Ecto neural progenitor cell (in vitro differentiated cells): ENCODE data around the gene ZNF622.
A peak's percentile ranks its signal among the peaks of the same experiment; 100 is the strongest.

Experiments used
- DNase-seq: peaks from one replicate; pipeline ENCODE4 v3.0.0-alpha.2; 2018; ENCODE audit warnings: low spot score

ZNF622 gene

GRCh38 chr5:16465544-16466432 lies at the start of gene ZNF622:
TSS of gene ZNF622 (minus strand) at chr5:16465800. CDS start at chr5:16465665, 135 bp downstream.
- peak; percentile 92 for DNase-seq

GRCh38 chr5:16510098-16510497 lies 44.5 kb upstream of the ZNF622 start:
- DNase-seq: no peak

GRCh38 chr5:16508730-16509531 lies 43.3 kb upstream of the ZNF622 start:
- peak; percentile 57 for DNase-seq

GRCh38 chr5:16507716-16508115 lies 42.1 kb upstream of the ZNF622 start:
- DNase-seq: no peak

GRCh38 chr5:16505904-16506303 lies 40.3 kb upstream of the ZNF622 start:
- DNase-seq: no peak

- DNase-seq: no peak
Measured at GRCh38 chr5:16505140-16505891, 39.7 kb upstream of the ZNF622 start.

GRCh38 chr5:16504571-16504970 lies 39.0 kb upstream of the ZNF622 start:
- DNase-seq: no peak

- DNase-seq: no peak
Measured at GRCh38 chr5:16502866-16503265, 37.3 kb upstream of the ZNF622 start.

GRCh38 chr5:16500024-16500423 lies 34.4 kb upstream of the ZNF622 start:
- DNase-seq: no peak

GRCh38 chr5:16497546-16497945 lies 31.9 kb upstream of the ZNF622 start:
- no peak for DNase-seq

GRCh38 chr5:16493261-16493660 lies 27.7 kb upstream of the ZNF622 start:
- DNase-seq: no peak

- no peak for DNase-seq
Measured at GRCh38 chr5:16492398-16493140, 27.0 kb upstream of the ZNF622 start.

GRCh38 chr5:16490911-16491310 lies 25.3 kb upstream of the ZNF622 start:
- DNase-seq: no peak

- no peak for DNase-seq
Measured at GRCh38 chr5:16489322-16489791, 23.8 kb upstream of the ZNF622 start.

GRCh38 chr5:16487456-16487855 lies 21.9 kb upstream of the ZNF622 start:
- DNase-seq: no peak

GRCh38 chr5:16486711-16487111 lies 21.1 kb upstream of the ZNF622 start:
- no peak for DNase-seq

- no peak for DNase-seq
Measured at GRCh38 chr5:16485656-16486055, 20.1 kb upstream of the ZNF622 start.

GRCh38 chr5:16484081-16484480 lies 18.5 kb upstream of the ZNF622 start:
- no peak for DNase-seq

GRCh38 chr5:16483361-16483760 lies 17.8 kb upstream of the ZNF622 start:
- no peak for DNase-seq

- no peak for DNase-seq
Measured at GRCh38 chr5:16482891-16483290, 17.3 kb upstream of the ZNF622 start.

GRCh38 chr5:16480821-16481538 lies 15.4 kb upstream of the ZNF622 start:
- no peak for DNase-seq
